ENCODE data around the gene PIWIL4.

DNA sequence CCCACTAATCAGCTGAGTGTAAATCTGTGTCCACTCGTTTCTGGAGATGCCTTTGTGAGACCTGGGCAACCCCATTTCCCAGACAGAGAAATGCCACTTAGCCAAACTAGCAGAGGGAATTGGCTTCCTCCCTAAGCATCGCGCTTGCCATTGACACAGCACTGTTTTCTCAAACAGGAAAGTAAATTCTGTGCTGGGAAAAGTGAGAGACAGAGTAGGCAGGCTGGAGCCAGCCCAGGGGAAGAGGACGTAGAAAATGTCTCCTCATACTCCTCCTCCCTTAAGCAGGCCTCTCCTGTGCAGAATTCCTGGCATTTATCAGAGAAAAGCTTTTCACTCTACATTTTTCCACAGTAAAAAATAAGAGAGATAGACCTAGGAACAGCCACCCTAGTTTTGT, 101.9 kb downstream of the PIWIL4 start:
- TF ChIP-seq, protein P1, sequence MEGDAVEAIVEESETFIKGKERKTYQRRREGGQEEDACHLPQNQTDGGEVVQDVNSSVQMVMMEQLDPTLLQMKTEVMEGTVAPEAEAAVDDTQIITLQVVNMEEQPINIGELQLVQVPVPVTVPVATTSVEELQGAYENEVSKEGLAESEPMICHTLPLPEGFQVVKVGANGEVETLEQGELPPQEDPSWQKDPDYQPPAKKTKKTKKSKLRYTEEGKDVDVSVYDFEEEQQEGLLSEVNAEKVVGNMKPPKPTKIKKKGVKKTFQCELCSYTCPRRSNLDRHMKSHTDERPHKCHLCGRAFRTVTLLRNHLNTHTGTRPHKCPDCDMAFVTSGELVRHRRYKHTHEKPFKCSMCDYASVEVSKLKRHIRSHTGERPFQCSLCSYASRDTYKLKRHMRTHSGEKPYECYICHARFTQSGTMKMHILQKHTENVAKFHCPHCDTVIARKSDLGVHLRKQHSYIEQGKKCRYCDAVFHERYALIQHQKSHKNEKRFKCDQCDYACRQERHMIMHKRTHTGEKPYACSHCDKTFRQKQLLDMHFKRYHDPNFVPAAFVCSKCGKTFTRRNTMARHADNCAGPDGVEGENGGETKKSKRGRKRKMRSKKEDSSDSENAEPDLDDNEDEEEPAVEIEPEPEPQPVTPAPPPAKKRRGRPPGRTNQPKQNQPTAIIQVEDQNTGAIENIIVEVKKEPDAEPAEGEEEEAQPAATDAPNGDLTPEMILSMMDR (IDR thresholded peaks at IDR 0.05) = no peak
- TF ChIP-seq ZFX (IDR thresholded peaks at IDR 0.05; ENCODE audit: borderline replicate concordance) = no peak
